Suppressor macrophage treated with lipopolysaccharide for 1 hour (primary cell): ENCODE results near the gene PLPPR5.
"Not testable (repeated sequence)": the region's sequence is repeated elsewhere in the genome, so short reads cannot be mapped to it uniquely, and the experiment has no call there.

Source experiments
- DNase-seq, 3 donors: peaks; one replicate each; pipeline ENCODE4 v3.0.0-alpha.2; 2020 to 2022

Gene PLPPR5

DNA sequence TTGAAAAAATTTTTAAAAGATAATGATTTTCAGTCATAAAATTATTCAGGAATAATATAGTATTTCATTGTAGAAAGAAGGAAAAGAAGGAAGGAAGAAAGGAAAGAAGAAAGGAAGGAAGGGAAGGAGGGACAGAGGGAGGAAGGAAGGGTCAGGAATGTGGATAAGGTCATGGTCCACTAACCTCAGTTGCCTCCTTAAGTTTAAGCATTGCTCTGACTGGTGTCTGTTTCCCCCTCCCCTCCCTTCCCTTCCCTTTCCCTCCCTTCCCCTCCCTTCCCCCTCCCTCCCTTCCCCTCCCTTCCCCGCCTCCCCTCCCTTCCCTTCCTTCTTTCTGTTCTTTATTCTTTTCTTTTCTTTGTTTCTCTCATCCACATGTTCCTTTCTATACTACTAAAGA, 95.7 kb downstream of the PLPPR5 start:
- DNase-seq: no peak

DNA sequence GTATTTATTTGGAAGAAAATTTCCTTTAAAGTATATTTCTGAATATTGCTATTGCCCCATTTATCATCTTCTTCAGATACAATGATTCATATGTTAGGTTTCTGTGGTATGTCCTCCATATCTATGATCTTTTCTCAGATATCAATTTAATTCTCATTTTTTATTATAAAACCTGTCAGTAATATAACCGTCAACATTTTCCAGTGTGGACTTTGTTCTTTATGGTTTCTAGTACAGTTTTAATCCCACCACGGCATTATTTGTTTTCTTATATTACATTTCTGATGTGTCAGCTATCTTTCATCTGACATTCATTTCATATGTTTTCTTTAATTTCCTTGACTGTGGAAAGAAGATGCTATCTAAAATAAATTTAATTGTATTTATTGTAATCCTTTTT, 97.9 kb downstream of the PLPPR5 start:
- no peak for DNase-seq

DNA sequence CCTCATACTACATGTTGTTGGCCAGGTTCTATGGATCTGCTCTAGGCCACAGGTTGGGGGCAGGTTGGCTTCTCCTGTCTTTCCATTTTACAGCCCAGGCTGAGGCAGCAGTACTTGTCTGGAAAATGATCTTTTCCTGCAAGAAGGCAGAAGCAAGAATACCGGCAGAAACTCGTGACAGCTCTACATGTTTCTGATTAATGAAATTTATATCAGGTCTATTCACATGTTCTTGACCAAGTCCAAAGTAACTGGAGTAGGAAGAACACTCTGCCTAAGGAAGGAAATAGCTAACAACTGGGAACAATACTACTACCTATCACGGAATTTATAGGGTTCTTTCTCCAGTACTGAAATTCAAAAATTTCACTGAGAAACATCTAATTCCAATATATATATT, 98.3 kb downstream of the PLPPR5 start:
- DNase-seq: no peak

DNA sequence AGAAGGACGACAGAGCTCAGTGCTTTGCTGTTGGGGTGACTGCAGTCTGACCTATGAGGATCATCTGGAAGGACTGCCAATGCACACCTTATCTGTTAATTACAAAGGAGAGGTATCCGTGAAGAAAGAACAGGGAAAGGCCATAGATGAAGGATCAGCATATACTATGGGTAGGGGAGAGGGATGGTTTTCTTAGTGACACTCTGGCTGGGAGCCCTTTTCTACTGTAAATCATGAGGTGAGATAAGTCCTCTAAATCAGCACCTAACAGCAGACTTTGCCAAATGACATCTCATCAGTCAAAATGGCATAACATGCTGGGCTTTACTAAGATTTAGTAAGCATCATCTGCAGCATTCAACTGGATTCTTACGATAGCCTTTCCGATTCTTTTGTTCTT, 100.0 kb downstream of the PLPPR5 start:
- DNase-seq: no peak

DNA sequence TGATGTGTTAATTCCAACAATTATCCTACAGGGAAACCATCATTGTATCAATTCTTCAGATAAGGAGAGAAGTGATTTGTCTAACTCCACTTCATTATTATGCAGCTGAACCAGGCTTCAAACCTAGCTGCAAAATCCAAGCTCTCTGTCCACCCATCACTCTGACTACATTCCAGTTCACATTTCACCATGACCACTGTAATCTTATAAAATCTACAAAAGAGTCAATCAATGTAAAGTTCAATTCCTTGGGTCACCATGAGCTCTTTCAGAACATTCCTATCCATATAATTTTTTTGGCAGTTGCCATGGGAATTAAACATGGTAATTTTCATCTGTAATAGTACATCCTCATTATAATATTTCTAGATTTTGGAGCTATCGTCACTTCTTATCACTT, 100.9 kb downstream of the PLPPR5 start:
- no peak for DNase-seq

DNA sequence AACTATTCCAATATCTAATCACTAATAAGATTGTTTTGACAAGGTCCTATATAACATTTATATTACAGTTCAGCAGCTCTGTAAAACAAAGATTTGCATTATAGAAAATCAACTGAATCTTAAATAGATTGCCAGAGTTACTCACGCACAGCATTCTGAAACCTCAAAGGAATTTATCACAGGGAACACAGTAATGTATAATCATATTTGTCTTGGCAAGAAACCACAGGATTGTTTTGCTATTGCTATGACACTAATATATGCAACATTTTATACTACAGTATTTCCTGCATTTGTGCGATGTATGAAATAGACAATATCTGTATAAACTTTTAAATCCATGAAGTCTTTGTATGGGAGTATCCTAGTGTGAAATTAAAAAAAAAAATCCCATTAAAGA, 101.4 kb downstream of the PLPPR5 start:
- no peak for DNase-seq

DNA sequence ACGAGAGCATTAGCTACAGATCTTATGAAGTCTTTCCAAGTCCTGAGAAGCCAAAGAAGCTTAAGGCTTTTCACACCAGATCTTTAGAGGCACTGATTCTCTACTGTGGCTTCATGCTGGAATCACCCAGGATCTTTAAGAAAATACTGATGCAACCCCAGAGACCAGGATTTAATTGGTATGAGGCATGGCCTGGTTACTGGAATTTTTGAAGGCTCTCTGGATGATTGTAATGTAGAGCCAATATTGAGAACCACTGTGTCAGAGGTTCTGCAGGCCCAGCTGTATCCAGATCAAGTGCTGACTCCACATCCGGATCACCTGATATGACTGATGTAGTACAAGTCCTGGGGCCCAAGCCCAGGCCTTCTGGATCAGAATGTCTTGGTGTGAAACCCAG, 105.7 kb downstream of the PLPPR5 start:
- DNase-seq: no peak

DNA sequence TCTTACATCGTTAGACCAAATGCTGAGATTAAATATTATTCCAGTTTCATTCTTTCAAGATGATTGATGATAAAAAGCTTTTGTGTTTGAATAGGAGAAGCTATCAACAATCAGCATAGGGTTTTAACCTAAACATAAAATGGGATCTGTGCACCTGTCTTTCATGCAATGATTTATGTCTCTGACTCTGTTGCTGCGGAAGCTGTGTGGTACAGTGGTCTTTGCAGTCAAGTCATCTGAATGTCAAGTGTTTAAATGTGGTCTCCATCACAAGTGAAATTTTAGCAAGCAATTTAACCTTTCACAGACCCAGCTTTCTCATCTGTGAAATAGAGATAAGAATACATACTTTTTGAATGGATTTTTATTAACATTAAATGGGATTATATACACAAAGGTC, 107.2 kb downstream of the PLPPR5 start:
- no peak for DNase-seq

DNA sequence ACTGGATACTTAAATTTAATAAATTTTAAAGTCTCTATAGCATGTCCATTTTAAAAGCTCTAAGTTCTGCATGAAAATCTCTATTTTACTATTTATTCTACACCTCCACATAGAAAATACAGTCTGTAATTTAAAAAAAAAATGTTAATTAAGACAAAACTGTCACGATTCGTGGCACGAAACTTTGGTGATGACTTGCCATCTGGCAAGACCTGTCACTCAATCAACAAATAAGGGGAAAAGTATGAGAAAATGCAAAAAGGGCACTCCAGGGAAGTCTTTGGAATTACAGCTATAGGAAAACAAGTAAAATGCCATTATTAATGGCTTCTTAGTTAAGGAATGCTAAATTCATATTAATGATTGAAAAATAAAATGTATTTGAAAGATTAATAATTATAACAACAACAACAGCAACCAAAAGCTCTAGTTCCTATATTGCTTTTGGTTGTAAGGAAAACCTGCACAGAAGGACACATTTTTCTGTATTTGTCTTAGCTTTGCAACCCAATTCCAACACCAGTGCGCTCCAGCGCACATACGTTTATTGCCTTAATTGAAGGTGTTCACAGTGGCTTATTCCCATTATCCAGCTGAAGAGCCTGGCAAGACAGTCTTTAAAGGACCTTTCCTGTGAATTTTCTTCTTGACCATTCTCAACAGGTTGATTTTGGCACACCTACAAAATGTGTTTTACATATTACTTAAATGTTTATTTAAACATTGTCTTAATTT, 107.8 kb downstream of the PLPPR5 start:
- DNase-seq: no peak

DNA sequence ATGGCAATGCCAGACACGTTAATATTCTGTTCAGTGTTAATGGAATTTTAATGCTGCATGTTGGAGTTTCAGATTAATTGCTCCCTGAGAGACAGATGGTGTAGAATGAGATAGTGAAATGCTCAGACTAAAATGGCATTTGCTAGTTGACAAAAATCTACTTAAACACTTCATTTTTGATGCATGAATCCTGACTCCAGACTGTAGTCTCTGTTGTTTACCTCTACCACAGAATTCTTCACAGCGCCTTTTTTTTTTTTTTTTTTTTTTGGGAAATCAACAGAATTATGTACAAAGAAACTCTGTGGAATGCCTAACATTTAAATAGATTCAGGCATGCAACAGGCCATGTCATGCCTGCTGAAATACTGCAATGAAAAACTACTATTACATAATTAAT, 111.3 kb downstream of the PLPPR5 start:
- DNase-seq: no peak

DNA sequence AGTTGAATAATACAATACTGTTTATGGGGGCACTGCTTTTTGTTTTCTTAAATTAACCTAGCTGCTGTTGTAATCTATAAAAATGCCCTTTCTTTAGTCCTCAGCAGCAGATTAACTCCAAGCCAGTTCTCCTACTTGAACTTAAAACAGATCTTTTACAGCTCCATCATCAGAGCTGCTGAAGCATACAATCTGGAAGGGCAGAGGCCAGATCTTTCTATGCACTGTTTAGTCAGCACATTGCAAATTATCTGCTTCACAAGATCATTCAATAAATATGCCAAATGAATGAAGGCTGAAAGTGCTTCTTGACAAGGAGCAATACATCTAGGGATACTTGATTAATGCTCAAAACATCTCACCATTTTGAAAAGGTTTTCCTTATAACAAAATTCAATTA, 115.8 kb downstream of the PLPPR5 start:
- DNase-seq: no peak

DNA sequence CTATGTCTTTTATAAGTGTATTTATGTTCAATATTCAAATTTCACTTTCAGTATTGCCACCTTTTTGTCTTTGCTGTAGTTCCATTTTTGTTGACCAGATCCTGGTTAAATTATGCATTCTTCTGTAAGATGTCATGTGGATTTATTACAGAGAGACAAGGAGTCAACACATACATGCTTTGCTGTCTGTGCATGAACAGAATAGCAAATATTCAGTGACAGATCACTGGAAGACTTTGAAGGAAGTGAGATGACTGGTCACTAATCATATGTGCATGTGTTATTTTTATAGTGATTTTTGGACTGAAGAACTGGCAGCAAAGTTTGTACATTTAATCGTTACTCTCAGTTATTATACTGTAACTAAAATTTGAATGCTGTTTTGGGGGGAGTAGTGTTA, 117.2 kb downstream of the PLPPR5 start:
- no peak for DNase-seq

DNA sequence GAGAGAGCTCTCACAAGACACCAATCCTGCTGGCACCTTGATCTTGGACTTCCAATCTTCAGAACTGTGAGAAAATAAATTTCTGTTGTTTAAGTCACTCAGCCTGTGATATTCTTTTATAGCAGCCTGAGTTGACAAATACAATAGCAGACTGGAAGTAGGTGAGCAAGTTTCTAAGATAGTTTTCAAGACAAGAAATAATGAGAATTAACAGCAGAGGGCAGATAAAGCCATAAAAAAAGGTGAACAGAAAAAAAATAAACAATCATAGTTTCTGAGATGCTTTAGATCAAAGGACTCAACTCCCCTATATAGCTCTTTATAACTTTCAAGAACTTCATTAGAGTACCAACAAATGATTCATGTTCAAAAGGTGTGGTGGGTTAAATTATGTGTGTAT, 119.8 kb downstream of the PLPPR5 start:
- DNase-seq: no peak

DNA sequence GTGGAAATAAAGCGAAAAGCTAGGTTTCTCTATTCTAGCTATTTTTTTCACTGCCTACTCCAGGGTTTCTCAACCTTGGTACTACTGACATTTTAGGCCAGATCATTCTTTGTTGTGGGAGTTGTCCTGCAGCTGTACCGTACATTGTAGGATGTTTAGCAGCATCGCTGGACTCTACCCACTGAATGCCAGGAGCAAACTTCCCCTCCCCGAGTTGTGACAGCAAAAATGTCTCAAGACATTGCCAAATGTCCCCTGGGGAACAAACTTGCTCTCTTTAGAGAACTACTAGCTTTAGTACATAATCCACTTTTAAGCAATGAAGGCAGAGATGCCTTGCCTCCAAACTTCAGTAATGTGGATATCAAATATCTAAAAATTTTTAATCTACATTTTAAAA, 122.8 kb downstream of the PLPPR5 start:
- peak; percentile 16 to 42 (median 27) for DNase-seq

DNA sequence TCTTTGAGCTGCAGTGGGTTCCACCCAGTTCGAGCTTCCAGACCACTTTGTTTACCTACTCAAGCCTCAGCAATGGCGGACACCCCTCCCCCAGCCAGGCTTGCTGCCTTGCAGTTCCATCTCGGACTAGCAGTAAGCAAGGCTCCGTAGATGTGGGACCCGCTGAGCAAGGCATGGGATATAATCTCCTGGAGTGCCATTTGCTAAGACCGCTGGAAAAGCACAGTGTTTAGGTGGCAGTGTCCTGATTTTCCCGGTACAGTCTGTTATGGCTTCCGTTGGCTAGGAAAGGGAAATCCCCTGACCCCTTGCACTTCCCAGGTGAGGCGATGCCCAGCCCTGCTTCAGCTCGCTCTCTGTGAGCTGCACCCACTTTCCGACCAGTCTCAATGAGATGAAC, 123.4 kb downstream of the PLPPR5 start:
- not testable (repeated sequence) for DNase-seq

DNA sequence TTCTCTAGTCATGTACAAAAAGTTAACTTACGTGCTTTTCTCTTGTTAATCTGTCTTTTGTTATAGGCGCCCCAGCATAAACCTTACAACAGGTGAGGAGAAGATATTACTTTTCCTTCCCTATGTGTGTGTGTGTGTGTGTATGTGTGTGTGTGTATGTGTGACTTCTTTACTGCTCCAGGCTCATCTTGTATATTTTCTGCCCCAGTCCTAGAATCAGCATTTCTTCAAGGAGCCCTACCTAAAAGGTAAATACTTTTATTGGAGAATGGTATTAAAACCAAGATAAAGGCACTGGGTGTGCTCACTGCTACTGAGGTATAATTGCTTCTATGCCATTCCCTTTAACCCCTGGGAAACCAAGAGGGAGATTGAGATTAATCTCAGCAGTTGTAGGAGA, 129.8 kb downstream of the PLPPR5 start:
- no peak for DNase-seq

DNA sequence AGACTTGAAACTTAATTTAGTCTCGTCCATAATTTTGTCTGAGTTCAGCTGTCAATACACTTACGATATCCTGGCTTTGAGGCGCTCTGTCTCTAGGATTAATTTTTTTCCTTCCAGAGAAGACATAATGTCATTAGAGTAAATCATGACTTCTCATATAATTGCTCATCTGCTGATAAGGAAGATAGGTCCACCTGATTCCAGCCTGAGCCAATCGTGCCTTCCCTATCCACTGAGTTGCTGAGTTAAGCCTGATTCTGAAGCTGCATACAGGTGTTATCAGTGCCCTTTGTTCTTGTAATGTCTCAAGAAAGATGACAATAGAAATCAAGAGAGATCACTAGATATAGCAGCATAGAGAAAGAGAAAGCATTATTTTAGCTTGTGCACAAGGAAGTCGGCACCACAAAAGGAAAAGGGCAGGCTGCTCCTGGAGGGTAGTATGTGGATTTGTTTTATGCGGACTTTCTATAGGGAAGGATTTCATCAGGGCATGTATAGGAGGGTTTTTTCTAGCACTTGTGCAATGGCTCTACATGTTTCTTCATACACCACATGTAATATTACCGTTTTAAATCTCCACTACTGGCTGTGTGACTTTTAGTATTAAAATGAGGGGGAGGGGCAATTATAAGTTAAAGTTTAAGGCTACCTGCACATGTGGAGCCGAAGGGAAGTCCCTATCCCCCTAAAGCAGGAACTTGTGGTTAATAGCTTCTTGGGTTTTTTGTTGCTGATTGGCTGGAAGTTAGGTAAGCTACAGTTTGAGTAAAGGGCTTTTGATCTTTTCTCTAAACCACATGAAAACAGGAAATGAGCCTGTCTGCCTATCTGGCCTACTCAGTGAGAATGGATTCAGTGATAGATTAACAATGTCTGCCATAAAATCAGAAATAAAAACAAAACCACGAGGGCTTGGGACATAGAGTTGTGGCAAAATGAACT, 133.4 kb downstream of the PLPPR5 start:
- DNase-seq: peak; percentile 37 to 55 (median 49)

DNA sequence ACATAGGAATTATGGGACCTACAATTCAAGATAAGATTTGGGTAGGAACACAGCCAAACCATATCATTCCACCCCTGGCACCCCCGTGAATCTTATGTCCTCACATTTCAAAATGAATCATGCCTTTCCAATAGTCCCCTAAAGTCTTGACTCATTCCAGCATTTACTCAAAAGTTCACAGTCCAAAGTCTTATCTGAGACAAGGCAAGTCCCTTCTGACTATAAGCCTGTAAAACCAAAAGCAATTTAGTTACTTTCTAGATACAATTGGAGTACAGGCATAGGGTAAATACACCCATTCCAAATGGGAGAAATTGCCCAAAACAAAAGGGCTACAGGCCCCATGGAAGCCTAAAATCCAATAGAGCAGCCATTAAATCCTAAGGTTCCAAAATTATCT, 138.9 kb downstream of the PLPPR5 start:
- no peak for DNase-seq

DNA sequence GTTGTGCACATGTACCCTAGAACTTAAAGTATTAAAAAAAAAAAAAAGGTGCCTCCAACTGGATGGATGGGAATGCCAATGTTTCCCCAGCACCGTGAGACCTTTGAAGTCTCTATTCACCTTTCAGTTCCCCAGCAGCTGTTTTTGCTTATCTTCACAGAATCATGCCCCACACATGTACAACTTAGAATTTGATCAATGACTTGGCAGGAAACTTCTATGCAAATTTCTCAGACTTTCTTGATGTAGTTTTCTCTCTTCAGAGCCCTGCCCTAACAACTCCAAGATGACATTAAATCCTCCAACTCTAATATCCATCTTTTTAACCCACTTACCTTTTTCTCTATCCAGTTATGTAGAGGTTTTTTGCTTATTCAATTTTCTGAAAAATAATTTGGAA, 144.3 kb downstream of the PLPPR5 start:
- no peak for DNase-seq

DNA sequence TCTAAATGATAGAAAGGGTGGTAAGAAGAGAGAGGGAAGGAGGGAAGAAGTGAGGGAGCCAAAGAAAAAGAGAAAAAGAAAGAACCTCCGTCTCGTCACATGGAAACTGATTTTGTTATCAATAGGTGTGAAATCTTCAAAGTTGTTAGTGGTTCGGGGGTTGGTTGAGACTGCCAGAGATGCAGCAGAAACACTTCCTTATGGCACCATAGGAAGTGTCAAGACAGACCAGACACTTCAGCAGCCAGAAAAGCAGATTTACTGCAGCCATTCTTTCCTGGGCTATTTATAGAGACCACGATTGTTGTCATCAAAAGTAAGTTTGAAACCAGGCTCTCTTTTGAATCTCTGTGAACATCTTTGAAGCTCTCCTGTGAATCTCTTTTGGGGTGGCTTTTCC, 150.5 kb downstream of the PLPPR5 start:
- DNase-seq: no peak

DNA sequence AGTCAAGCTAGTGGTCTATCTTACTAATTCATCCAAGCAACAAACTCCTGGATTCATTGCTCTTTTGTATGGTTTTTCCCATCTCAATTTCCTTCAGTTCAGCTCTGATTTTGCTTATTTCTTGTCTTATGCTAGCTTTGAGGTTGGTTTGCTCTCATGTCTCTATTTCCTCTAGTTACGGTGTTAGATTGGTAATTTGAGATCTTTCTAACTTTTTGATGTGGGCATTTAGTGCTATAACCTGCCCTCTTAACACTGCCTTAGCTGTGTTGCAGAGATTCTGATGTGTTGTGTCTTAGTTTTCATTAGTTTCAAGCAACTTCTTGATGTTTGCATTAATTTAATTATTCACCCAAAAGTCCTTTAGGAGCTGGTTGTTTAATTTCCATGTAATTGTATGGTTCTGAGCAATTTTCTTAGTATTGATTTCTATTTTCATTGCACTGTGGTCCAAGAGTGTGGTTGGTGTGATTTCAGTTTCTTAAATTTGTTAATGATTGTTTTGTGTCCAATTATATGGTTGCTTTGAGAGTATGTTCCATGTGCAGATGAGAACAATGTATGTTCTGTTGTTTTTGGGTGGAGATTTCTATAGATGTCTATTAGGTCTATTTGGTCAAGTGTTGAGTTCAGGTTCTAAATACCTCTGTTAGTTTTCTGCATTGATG, 154.6 kb downstream of the PLPPR5 start:
- no peak for DNase-seq

DNA sequence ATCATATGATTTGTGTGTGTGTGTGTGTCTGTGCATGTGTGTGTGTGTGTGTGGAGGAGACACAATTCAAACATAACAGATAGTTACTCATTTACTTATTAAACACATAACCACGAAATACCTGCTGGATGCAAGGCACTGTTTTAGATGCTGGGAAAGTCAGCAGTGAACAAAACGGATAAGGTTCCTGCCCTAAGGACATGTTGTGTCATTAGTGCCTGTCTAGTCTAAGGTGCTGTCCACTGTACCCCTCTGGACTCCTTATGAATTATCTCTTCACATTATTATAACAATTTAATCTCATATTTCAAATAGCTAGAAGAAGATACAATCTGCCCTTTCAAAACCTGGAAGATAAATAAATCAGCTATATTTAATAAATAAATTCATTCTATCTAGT, 162.4 kb downstream of the PLPPR5 start:
- no peak for DNase-seq
